Neural cell (in vitro differentiated cells): Measurements from ENCODE around the gene WDR75. TPM values are rescaled to one million over a fixed set of nuclear protein-coding genes. Genes with fewer than 3 reads are reported as not detected.

Experiments
- H2AFZ ChIP-seq: fragments of 200-600, 300-800 bp; sonication (generic), shearing (Covaris generic); 2 replicates; pipeline ENCODE4 v1.6.0; 2014; ENCODE audit warnings: low read depth, mild to moderate bottlenecking, antibody characterized with exemption, low read length, moderate library complexity
- H3F3A ChIP-seq: fragments of 200-600 bp; shearing (Covaris generic); 2 replicates; pipeline ENCODE4 v1.6.1; 2016; ENCODE audit warnings: mild to moderate bottlenecking, moderate library complexity, mixed read lengths, antibody characterized with exemption, low read length; ENCODE audit not compliant: insufficient read depth, poor library complexity, severe bottlenecking
- H3K27ac ChIP-seq: fragments of 200-600, 300-800 bp; sonication (generic), shearing (Covaris generic); 2 replicates; pipeline ENCODE4 v1.5.1; 2014; ENCODE audit warnings: mild to moderate bottlenecking, low read length, moderate library complexity
- H3K27me3 ChIP-seq: fragments of 300-800, 200-600 bp; sonication (generic), shearing (Covaris generic); 2 replicates; pipeline ENCODE4 v1.6.0; 2014; ENCODE audit warnings: mild to moderate bottlenecking, low read depth, low read length, moderate library complexity; ENCODE audit not compliant: insufficient read depth
- H3K36me3 ChIP-seq: fragments of 300-800, 200-600 bp; sonication (generic), shearing (Covaris generic); 2 replicates; pipeline ENCODE4 v1.5.1; 2014; ENCODE audit warnings: mild to moderate bottlenecking, antibody characterized with exemption, low read length, moderate library complexity; ENCODE audit not compliant: insufficient read depth
- H3K4me2 ChIP-seq: fragments of 300-800, 200-600 bp; sonication (generic), shearing (Covaris generic); 2 replicates; pipeline ENCODE4 v1.6.0; 2014; ENCODE audit warnings: mild to moderate bottlenecking, low read length
- H3K4me3 ChIP-seq: fragments of 300-800, 200-600 bp; sonication (generic), shearing (Covaris generic); 2 replicates; pipeline ENCODE4 v1.5.1; 2014; ENCODE audit warnings: mild to moderate bottlenecking, low read length, moderate library complexity
- H3K79me2 ChIP-seq: fragments of 200-600 bp; shearing (Covaris generic); replicated peaks from 2 replicates; pipeline ENCODE4 v1.6.0; 2014; ENCODE audit warnings: mild to moderate bottlenecking, low read length, moderate library complexity; ENCODE audit not compliant: insufficient read depth
- H3K9ac ChIP-seq: fragments of 300-800, 200-600 bp; sonication (generic), shearing (Covaris generic); 2 replicates; pipeline ENCODE4 v1.6.1; 2016; ENCODE audit warnings: mild to moderate bottlenecking, low read length, mixed read lengths
- H3K9me2 ChIP-seq: fragments of 200-600 bp; shearing (Covaris generic); 2 replicates; pipeline ENCODE4 v1.6.1; 2016; ENCODE audit warnings: mild to moderate bottlenecking, low read length, mixed read lengths; ENCODE audit not compliant: insufficient read depth
- H3K9me3 ChIP-seq: fragments of 200-600, 300-800 bp; sonication (generic), shearing (Covaris generic); 2 replicates; pipeline ENCODE4 v1.6.1; 2016; ENCODE audit warnings: mild to moderate bottlenecking, mixed run types, low read length, moderate library complexity, mixed read lengths
- H4K20me1 ChIP-seq: fragments of 200-600 bp; shearing (Covaris generic); 2 replicates; pipeline ENCODE4 v1.6.1; 2016; ENCODE audit warnings: mild to moderate bottlenecking, mixed run types; ENCODE audit not compliant: insufficient read depth
- EP300 ChIP-seq: fragments of 450-650 bp; conservative IDR thresholded peaks from 2 replicates; pipeline ENCODE4 v1.6.1; 2014; ENCODE audit warnings: antibody characterized with exemption, mild to moderate bottlenecking, moderate library complexity; ENCODE audit not compliant: poor library complexity, severe bottlenecking
- EZH2 ChIP-seq: fragments of 200-600, 300-800 bp; shearing (Covaris generic), sonication (generic); IDR thresholded peaks from 2 replicates; pipeline ENCODE4 v1.6.1; 2014; ENCODE audit warnings: antibody characterized with exemption, low read length, borderline replicate concordance, mild to moderate bottlenecking; ENCODE audit not compliant: insufficient read depth, poor library complexity, severe bottlenecking
- MXI1 ChIP-seq: fragments of 450-650 bp; conservative IDR thresholded peaks from 2 replicates; pipeline ENCODE4 v1.6.1; 2014; ENCODE audit warnings: antibody characterized with exemption, mild to moderate bottlenecking; ENCODE audit not compliant: poor library complexity, severe bottlenecking
- POLR2AphosphoS5 ChIP-seq: IDR thresholded peaks from 2 replicates; pipeline ENCODE4 v1.6.1; 2012
- RAD21 ChIP-seq: fragments of 450-650 bp; conservative IDR thresholded peaks from 2 replicates; pipeline ENCODE4 v1.6.1; 2014; ENCODE audit warnings: antibody characterized with exemption, mild to moderate bottlenecking, moderate library complexity
- SMC3 ChIP-seq: fragments of 450-650 bp; conservative IDR thresholded peaks from 2 replicates; pipeline ENCODE4 v1.6.1; 2014; ENCODE audit warnings: antibody characterized with exemption, mild to moderate bottlenecking, moderate library complexity; ENCODE audit not compliant: poor library complexity
- TAF1 ChIP-seq: IDR thresholded peaks from 2 replicates; pipeline ENCODE4 v1.6.1; 2012; ENCODE audit warnings: low read depth
- polyA plus RNA-seq: library from polyadenylated mRNA; depleted of rRNA; stranded (reverse); fragments of >200 nt; gene quantifications from 2 replicates; pipeline ENCODE4 v1.2.3, GENCODE V29; 2014
- TF ChIP-seq, protein P1 (sequence below): fragments of 450-650 bp; IDR thresholded peaks from 2 replicates; pipeline ENCODE4 v1.5.1; 2014; ENCODE audit warnings: antibody characterized with exemption, mild to moderate bottlenecking, moderate library complexity; ENCODE audit not compliant: poor library complexity, severe bottlenecking
- TF ChIP-seq, protein P2 (sequence below): IDR thresholded peaks from 2 replicates; pipeline ENCODE4 v1.6.1; 2012; ENCODE audit warnings: borderline replicate concordance

The WDR75 gene
- polyA plus RNA-seq, 1 donor from 2014 or later: 62.5 TPM

DNA sequence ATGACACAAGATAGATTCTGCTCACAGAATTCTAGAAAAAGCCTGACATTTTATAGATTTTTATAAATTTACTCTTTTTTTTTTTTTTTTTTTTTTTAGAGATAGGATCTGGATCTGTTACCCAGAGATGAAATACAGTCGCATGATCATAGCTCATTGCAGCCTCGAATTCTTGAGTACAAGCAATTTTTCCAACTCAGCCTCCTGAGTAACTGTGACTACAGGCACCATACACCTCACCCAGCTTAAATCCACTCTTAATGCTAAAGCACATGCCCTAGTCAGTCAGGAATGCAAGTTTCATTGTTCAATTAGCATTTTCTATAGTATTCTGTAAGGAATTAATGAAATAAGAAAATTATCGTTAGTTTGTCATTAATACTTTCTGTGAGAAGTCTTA lies 32.1 kb upstream of the WDR75 start:
- Histone ChIP-seq H3K4me2 (no peak overlapping the region), H3F3A (no peaks in the 10 kb centered on the region), H3K4me3 (no peak overlapping the region), H3K79me2 (no peaks in the 10 kb centered on the region), H3K9me2 (no peaks in the 10 kb centered on the region), H3K27me3 (no peaks in the 10 kb centered on the region), H3K27ac (no peak overlapping the region), H2AFZ (no peak overlapping the region), H3K9ac (no peak overlapping the region), H3K9me3 (no peaks in the 10 kb centered on the region), H3K36me3 (no peaks in the 10 kb centered on the region), H4K20me1 (no peaks in the 10 kb centered on the region)
- TF ChIP-seq RAD21 (no peak), SMC3 (no peak), POLR2AphosphoS5 (no peak), MXI1 (no peak), EP300 (no peak), TAF1 (no peak), EZH2 (no peak)
- TF ChIP-seq, protein P1, sequence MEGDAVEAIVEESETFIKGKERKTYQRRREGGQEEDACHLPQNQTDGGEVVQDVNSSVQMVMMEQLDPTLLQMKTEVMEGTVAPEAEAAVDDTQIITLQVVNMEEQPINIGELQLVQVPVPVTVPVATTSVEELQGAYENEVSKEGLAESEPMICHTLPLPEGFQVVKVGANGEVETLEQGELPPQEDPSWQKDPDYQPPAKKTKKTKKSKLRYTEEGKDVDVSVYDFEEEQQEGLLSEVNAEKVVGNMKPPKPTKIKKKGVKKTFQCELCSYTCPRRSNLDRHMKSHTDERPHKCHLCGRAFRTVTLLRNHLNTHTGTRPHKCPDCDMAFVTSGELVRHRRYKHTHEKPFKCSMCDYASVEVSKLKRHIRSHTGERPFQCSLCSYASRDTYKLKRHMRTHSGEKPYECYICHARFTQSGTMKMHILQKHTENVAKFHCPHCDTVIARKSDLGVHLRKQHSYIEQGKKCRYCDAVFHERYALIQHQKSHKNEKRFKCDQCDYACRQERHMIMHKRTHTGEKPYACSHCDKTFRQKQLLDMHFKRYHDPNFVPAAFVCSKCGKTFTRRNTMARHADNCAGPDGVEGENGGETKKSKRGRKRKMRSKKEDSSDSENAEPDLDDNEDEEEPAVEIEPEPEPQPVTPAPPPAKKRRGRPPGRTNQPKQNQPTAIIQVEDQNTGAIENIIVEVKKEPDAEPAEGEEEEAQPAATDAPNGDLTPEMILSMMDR: no peak
- TF ChIP-seq, protein P2, sequence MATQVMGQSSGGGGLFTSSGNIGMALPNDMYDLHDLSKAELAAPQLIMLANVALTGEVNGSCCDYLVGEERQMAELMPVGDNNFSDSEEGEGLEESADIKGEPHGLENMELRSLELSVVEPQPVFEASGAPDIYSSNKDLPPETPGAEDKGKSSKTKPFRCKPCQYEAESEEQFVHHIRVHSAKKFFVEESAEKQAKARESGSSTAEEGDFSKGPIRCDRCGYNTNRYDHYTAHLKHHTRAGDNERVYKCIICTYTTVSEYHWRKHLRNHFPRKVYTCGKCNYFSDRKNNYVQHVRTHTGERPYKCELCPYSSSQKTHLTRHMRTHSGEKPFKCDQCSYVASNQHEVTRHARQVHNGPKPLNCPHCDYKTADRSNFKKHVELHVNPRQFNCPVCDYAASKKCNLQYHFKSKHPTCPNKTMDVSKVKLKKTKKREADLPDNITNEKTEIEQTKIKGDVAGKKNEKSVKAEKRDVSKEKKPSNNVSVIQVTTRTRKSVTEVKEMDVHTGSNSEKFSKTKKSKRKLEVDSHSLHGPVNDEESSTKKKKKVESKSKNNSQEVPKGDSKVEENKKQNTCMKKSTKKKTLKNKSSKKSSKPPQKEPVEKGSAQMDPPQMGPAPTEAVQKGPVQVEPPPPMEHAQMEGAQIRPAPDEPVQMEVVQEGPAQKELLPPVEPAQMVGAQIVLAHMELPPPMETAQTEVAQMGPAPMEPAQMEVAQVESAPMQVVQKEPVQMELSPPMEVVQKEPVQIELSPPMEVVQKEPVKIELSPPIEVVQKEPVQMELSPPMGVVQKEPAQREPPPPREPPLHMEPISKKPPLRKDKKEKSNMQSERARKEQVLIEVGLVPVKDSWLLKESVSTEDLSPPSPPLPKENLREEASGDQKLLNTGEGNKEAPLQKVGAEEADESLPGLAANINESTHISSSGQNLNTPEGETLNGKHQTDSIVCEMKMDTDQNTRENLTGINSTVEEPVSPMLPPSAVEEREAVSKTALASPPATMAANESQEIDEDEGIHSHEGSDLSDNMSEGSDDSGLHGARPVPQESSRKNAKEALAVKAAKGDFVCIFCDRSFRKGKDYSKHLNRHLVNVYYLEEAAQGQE: no peak

DNA sequence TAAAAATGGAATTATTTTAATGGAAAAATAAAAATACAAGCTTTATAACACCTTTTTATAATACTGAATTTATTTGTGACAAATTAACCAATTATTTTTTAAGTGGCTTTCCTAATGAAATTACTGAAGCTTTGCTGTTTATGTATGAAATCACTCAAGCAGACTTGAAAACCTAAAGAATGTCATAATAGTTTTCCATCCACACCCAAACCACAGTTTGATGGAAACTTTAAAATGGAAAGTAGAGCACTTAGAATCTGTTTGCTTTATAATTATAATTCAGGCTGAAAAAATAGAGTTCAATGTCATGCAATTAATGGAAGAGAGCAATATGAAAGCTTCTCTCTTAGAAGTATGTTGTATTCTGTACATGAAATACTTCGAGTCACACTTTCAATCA lies 31.6 kb upstream of the WDR75 start:
- no peaks in the 10 kb centered on the region for H3K9me2 ChIP-seq
- no peaks in the 10 kb centered on the region for H3K9me3 ChIP-seq
- no peak overlapping the region for H3K9ac ChIP-seq
- H4K20me1 ChIP-seq: no peaks in the 10 kb centered on the region
- no peaks in the 10 kb centered on the region for H3K27me3 ChIP-seq
- no peaks in the 10 kb centered on the region for H3K36me3 ChIP-seq
- H3F3A ChIP-seq: no peaks in the 10 kb centered on the region
- no peak overlapping the region for H2AFZ ChIP-seq
- no peaks in the 10 kb centered on the region for H3K79me2 ChIP-seq
- TF ChIP-seq TAF1 (no peak), MXI1 (no peak), RAD21 (no peak), SMC3 (no peak), EP300 (no peak), EZH2 (no peak), POLR2AphosphoS5 (no peak)
- TF ChIP-seq, protein P1: no peak
- TF ChIP-seq, protein P2: no peak
- H3K4me2 ChIP-seq: no peak overlapping the region
- no peak overlapping the region for H3K4me3 ChIP-seq
- no peak overlapping the region for H3K27ac ChIP-seq
